Stimulated activated CD4-positive, alpha-beta T cell treated with anti-CD3 and anti-CD28 coated beads, TNF-alpha, amount 100 ng/mL, for 1 hour (primary cell): ENCODE measurements around the gene FAM156A.
"Not testable (repeated sequence)": the region's sequence is repeated elsewhere in the genome, so short reads cannot be mapped to it uniquely, and the experiment has no call there.

Experiments
- DNase-seq, 3 donors: peaks; one replicate each; pipeline ENCODE4 v3.0.0-alpha.2; 2020; ENCODE audit warnings: low read depth in 3 of 3, low spot score in 1 of 3

FAM156A gene, protein sequence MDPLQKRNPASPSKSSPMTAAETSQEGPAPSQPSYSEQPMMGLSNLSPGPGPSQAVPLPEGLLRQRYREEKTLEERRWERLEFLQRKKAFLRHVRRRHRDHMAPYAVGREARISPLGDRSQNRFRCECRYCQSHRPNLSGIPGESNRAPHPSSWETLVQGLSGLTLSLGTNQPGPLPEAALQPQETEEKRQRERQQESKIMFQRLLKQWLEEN

DNA sequence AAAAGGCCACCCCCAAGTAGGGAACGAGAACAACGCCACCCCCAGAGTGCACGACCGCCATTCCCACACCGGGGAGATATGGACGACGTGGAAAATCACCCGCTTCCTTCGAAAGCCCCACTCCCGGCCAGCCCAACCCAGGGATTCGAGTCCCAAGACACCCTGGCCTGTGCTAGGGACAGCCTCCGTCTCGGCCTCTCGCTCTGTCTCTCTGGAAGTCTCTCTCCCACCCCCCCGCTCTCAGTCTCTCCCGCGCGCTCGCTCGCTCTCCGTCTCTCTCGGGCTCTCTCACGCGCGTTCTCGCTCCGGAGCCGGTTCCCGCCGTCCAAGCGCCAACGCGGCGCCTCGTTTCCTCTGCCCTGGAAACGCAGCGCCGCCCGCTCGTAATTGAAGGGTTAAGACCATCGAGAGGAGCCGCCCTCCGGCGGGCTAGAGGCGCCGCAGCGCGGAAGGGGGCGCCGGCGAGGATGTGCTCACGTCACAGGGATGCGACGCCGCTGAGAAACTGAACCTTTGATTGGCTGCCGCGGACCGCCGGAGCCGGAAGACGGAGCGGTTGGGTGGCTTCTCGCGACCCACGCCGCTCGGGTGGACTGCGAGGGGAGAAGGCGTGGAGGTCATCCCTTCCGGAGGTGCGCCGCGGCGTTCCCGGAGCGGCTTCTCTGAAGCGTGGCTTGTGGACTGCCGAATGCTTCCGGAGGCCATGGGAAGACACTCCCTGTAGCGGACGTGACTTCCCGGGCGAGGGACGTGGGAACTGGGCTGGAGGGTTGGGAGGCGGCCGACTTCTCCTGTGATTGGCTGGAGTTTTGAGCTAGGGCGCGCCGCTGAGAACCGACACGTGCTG, at the start of gene FAM156A:
TSS of gene FAM156A (minus strand) at position 406 of the 847 bp plus-strand sequence. CDS start 9,930 bp downstream, outside the sequence.
- DNase-seq = not testable (repeated sequence)

DNA sequence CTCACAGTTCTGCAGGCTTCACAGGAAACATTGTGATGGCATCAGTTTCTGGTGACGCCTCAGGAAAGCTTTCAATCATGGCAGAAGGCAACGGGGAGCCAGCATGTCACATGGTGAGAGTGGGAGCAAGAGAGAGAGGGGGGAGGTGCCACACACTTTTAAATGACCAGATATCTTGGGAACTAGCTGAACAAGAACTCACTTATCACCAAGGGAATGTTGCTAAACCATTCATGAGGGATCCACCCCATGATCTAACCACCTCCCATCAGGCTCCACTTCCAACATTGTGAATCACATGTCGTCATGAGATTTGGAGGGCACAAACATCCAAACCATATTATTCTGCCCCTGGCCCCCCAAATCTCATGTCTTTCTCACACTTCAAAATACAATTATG, 47.0 kb upstream of the FAM156A start:
- DNase-seq = no peak

DNA sequence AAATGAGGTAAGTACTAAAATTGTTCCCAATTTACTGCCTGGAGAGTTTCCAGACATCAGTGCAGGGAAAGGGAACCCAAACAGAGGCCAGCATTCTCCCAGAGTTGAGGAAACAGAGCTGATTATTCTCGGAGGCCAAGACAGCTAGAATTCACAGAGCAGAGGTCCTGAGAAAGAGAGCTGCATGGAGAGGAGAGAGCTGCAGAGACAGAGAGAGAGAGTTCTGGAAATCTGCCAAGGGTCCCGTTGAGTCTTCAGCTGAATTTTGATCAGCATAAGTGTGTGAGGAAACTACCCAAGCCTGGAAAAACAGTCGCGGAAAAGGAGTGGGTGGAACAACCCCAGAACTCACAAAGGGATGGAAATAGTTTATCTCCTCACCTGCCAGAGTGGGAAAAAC, 46.5 kb upstream of the FAM156A start:
- no peak for DNase-seq

DNA sequence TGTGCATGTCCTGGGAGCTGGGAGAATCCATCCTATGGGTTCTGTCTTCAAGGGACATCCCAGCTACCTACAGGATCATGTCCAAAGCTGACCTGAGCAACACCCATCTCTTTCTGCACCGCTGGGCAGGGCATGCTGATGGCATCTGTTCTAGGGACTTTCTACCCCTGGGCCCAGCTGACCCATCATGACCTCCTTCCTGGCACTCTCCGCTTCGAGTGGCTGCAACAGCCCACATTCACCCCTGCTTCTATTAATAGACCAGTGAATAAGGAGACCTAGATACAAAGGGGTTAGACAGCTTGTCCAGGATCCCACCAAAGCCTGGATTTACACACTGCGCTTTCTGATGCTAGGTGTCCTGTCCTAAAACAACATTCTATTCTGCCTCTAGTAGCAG, 45.7 kb upstream of the FAM156A start:
- no peak for DNase-seq

DNA sequence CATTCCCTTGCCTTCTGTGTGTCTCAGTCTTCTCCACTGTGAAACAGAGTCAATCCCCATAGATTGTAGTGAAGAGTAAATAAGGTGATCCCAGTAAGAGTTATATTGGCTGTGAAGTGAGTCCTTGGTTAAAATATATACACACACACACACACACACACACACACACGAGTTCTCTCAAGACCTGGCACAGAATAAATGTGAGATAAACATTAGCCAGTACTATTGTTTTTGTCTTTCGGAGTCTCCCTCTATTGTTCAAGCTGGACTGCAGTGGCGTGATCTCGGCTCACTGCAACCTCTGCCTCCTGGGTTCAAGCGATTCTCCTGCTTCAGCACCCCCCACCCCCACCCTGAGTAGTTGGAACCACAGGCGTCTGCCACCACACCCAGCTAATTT, 44.8 kb upstream of the FAM156A start:
- no peak for DNase-seq

DNA sequence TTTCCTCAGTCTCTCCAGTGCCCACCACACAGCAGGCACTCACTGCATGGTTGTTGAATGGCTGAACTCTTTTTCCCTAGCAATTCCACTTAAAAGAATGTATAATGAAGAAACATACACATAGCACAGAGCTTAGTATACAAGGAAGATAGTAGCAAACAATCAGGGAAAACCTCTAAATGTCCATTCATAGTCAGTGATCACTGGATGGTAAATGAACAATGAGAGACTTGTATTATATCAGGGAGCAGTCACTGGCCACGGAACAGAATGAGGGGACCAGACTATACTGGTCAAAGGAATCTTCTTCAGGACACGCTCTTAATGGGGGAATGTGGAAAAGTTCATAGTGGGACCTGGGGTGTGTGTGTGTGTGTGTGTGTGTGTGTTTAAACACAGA, 43.6 kb upstream of the FAM156A start:
- no peak for DNase-seq

DNA sequence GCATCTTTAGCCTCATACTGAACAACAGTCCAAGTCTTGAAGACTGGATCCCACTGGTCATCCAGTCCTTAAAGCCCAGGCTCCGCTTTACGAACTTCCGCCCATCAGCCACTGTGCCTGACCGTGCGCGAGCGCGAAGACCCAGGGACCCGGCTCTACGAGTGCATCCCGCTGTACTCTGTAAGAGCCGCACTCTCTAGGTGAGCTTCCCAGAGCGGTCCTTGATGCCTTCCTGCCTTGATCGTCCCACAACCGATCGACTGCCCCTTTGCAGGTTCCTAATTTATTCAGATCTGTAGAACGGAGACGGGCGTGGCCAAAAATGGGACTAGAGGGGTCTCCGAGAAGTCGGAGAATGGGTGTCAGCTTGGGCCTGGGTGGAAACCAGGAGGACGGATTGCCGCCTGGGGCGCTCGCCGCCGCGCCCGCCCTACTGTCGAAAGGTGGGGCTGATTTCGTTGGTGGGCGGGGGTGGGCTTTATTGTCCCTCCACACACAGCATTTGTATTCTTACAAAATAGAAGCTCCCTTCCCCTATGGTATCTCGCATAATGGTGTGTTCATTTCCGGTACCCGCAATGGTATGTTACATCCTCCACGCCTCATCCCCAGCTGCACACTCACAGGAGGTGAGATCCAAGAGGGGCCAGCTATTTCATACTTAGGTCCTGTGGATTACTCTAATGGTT, 42.3 kb upstream of the FAM156A start:
- DNase-seq = no peak

DNA sequence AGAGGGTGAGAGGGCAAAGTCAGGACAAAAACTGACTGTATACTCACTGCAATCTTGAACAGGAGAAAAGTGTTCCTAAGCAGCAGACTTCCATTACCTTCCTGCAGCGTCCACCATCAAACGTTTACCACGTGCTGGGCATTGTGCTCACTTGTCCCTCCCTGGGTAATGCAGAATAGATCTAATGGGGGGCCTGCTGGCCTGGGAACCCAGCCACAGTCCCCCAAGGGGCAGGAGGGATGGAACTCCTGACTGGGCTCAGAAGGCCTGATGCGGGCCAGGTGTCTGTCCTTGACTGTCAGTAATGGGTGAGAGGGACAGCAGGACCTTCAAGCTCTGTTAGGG, 37.6 kb upstream of the FAM156A start:
- no peak for DNase-seq

DNA sequence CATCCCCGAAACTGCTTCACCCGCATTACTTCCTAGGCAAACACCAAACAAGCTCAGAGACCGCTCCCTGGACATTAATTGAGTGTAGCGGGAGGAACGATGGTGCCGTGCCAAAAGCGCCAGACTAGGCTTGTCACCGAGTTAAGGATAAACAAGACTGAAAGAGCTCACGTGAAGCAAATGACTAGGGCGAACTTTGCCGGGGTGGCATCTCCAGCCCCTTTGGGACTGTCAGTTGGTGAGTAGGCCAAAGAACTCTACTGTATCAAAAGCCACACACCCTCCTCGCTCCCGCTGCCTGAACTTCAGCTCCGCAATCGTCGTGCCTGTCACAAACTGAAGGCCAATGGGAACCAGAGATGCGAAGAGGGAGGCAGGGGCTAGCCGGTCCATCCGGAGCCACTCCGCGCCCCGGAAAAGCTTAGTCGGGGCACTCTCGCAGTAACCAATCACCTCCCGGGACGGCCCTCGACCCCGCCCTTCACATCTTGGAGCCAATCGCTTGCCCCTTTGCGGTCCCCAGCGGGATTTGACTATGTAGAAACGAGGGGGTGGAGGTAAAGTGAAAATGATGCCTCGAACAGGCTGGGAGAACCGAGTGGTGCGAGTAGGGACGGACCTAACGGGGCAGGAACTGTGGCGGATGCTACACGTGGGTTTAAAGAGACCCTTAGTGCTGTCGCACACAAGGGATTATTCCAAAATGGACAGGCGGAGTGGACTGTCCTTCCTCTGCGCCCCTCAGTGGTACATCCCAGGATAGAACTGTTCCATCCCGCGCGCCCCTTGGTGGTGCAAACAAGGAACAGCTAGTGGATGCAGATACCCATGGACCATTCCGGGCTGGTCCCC, 37.0 kb upstream of the FAM156A start:
- peak; percentile 71 to 81 (median 77) for DNase-seq

DNA sequence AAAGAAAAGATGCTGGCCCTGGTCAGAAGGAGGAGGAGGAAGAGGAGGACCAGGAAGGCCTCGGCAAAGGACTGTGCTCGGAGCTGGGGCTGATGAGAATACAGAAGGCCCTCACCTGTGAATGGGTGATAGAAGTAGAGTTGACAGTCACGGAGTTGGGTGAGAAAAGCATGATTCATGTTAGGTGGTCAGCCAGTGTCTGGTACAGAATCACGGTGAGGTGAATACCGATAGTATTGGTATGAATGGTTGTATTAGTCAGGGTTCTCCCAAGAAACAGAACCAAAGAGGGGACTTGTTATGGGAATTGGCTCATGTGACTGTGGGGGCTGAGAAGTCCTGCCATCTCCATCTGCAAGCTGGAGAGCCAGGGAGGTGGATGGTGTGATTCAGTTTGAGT, 32.5 kb upstream of the FAM156A start:
- no peak for DNase-seq

DNA sequence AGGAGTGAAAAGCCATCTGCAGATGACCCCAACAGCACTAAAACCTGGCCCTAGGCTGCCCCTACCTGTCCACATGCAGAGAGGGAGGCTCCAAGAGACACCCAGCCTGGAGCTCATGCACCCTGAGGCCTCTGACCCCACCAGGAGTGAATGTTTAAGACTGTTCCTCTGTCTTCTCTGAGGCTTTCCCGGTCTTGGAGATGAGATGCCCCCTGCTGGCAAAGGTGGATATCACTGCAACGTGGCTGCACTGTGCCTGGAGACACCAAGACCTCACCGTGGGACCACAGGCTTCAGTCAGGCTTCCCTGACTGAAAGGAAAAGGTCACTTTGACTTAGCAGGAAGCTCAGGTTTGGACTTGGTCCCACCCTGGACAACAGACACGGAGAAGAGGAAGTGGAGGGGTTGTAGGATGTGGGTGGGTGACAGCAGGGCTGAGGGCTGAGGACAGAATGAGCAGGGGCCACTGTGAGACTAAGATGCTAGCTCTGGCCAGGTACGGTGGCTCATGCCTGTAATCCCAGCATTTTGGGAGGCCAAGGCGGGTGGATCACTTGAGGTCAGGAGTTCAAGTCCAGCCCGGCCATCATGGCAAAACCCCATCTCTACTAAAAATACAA, 31.8 kb upstream of the FAM156A start:
- peak; percentile 6 to 30 (median 12) for DNase-seq

DNA sequence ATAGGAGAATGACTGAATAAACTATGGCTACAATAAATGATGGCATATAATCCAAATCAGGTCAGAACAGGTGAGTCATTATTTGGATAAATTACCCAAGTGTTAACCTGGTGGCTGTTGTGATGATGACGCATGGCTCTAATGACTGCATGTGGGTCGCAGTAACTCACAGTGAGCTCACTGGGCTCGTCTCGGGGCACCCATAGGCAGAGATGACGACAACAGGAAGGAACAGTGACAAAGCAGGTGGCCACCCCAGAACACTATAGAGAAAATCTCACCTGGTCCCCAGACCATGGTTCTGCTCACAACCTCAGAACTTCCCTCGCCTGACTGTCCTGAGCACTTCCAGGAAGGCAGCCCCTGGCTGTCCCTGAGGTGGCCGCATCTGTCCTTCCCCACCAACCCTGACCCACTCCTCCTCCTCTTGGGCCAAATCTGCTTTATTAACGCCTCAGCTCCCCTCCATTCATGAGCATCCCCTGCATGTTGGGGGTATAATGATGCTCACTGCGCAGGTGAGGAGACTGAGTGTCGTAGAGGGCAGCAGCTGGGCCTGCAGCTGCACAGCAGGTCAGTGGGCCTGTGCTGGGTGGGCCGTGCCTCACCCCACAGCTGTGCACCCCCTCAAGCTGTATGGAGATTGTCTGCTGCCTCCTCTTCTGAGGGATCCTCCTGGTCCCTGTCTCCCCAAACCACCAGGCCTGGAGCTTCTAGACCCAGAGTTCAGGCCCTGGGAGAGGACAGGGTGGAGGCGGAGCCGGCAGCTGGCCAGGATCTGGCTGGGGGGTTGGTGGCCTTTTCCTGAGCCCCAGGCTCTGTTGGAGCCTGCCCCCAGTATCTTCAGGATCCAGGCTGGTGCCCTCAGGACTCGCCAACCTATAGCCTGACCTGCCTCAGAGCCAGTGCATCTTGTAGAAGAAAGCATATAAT, 30.9 kb upstream of the FAM156A start:
- DNase-seq = no peak

DNA sequence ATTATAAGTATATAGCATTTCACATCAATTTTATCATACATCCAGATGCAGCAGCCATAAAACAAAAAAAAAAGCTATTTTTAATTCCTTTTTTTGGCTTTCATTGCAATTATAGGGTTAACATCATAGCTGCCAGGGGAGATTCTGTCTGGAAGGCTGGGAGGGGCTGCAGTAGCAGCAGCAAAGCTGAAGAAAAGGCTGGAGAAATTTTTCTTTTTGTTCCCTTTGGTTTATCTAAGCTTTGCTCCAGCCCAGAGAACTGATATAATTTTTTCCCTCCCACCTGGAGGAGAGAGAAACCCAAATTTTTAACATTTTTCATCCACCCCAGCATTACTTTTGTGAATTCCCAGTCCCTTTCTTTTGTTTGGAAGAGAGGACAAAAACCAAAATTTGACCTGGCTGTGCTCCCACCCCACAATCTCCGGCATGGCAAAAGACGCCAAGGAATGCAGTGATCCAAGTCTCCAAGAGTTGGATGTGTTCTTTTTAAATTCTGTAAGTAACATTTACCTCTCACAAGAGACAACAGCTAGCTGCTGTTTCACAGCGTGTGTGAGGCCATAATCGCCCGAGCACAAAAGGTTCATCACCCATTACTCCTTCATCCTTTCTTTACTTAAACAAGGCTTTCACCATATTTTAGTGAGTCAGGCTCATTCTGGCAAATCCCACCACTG, 25.1 kb upstream of the FAM156A start:
- no peak for DNase-seq

DNA sequence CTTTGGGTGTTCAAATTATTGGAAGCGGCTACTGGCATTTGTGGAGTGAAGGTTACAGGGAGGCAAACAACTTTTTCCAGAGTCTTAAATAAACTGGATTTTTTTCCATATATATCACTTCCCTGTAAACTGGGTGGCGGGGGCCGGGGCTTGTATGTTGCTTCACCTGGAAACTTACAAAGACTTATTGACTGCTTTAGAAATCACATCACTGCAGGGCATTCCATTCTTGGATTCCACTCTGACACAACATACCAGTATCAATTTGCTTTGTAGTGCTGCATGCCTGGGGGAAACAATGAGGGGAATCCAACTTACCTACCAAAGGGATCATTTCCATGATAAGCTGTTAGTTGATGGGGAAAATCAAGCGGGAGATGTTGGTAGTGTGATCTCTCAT, 21.7 kb upstream of the FAM156A start:
- DNase-seq = no peak

DNA sequence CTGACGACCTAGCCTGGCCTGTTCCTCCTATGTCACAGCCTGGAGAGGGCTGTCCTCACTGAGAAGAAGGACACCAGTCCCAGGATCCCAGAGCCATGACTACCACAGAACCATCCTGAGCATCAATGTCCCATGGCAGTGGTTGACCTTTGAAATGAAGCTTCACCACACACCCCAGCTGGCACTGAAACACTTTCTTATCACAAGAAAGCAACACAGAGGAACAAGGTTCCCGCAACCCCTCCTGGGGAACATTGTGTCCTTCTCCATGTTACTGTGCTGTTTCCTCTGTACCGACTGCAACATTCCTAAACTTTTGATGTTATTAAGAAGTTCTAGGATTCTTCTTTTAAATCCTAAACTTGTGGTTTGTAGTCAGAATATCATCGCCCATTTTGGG, 21.2 kb upstream of the FAM156A start:
- DNase-seq = no peak

DNA sequence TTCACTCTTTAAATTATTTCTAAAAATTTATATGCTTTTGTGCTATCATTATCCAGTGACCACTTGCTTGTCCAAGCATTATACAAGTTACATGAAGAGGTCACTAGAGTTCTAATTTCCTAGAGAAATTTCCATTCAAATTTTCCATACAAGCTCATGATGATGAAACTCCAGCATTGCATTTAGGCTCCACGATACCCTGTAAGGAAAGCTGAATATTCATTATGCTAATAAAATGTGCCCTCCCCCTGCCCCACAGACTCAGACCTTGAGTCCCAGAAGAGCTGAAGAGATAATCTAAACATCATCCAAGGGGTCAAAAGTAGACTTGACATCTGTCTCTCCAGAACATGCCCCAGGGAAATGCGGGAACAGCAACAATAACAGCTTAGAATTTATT, 19.6 kb upstream of the FAM156A start:
- no peak for DNase-seq

DNA sequence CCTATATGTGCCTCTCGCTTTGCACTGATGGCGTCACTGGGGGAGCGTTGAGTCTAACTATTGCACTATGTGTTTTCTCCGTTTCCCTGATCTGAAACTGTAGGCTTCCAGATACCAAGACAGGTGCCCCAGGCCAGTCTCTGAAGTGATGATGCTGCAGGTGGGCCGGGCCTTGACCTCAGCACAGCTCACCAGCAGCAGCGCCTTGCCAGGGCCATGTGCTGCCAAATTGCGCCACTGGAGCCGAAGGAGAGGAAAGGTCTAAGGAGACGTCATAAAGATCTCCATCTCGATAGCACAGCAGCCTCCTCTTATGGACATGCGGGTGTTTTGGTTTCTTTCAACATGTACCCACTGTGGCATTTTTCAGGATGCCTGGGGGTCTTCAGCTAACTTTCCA, 17.3 kb upstream of the FAM156A start:
- not testable (repeated sequence) for DNase-seq

DNA sequence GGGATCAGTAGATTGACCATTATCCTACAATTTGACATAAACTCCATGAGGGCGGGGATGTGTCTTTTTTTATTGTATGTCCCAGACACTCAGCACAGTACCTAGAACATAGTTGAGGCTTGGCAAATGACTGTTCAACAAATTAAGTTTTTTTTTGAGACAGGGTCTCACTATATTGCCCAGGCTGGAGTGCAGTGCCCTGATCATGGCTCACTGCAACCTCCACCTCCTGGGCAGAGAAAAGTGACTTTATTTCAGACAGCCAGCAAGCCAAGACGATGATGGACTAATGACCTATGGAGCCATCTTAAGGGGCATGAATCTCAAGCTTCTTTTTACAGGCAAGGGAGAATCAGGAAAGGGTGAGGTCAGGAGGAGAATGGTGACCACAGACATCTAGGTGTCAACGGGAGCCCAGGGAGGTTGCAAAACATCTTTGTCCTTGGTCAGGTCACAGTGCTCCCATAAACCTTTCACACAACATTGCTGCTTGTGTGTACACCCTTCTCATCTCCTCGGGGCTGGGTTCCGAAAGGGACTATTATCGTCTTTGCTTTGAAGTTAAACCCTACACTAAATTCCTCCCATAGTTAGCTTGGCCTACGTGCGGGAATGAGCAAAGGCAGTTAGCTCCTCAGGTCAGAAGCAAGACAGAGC, 16.1 kb upstream of the FAM156A start:
- not testable (repeated sequence) for DNase-seq

DNA sequence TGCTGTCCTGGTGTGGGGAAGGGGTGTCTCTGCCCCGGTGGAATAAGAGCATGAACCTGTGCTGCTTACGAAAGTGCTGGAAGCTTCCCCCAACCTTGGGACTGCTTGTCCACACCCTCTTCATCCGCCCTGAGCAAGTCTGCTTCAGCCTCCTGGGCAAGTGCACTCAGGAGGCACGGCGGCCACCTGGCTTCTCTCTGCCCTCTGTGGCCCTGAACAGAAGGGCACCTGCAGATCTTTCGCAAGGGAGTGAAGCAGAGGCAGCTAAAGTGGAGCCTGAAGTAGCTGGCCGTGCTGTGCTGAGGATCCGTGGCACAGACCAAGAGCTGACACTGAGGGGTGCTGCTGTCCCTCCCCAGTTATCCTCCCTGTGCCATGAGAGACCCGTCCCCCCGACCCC, 9.6 kb upstream of the FAM156A start:
- not testable (repeated sequence) for DNase-seq
